HG03378 (cell line): Measurements from ENCODE around the gene TAB3.

ENCODE experiments used
- ATAC-seq: cut with Tn5 transposase; IDR thresholded peaks from one replicate; pipeline ENCODE4 v1.9.1; 2021; ENCODE audit warnings: mild to moderate bottlenecking, moderate library complexity; ENCODE audit not compliant: unreplicated experiment

TAB3 gene

DNA sequence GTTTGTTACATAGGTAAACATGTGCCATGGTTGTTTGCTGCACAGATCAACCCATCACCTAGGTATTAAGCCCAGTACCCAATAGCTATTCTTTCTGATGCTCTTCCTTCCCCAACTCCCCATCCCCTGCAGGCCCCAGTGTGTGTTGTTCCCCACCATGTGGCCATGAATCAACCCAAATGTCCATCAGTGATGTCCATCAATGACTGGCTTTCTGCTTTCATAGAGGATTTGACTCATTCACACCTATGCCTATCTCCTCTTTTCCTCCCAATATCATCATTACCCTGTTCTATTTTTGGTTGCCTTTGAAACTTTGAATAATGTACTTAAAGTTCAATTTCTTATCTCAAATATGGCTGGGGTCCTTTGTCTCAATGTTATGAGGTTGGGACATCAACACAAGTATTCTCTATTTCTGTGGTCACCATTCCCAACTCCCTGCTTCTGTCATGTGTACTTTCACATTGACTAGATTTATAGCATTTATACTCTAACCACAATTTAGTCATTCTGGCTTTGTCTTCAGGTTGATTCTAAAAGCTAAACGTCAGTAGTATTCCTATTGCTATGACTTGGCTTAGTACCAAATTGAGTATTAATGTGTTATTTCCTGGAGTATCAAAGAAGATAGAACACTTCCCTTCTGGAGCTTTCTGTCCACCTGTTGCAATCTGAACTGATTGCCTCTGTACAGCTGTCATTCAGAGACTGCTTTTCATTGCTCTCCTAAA lies 107.2 kb downstream of the TAB3 start:
- no peak for ATAC-seq

DNA sequence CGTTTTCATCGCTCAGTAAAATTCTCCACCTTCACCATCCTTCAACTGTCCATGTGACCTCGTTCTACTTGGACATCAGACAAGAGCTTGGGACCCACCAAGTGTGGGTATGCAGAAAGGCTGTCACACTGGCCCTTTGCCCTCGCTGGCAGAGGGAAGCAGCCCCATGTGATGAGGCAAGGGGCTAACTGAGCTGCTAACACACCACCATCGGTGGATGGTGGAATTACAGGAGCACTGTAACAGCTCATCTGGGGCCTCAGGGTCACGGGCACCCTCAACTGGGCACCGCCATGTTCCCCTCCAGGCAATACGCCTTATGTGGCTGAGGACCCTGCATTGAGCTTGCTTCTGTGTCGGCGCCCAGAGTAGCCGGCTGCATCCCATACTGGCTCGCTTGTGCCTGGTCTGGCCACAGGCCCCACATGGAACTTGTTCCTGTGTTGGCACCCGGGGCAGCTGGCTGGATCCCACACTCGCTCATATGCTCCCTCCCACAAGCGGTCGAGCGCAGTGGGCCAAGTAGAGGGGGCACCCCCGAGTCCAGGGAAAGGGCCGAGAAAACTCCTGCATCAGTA lies 109.5 kb downstream of the TAB3 start:
- ATAC-seq = no peak

DNA sequence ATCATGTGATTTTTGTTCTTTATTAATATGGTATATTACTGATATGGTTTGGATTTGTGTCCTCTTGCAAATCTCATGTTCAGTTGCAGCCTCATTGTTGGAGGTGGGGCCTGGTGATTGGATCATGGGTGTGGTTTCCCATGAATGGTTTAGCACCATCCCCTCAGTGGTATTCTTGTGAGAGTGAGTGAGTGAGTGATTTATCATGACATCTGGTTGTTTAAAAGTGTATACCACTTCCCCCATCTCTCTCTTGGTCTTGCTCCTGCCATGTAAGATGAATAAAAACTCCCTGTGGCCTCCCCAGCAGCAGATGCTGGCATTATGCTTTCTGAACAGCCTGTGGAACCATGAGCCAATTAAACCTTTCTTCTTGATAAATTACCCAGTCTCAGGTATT lies 111.5 kb downstream of the TAB3 start:
- no peak for ATAC-seq
